Gastrocnemius medialis (tissue), 4 donors: ENCODE measurements around the gene TIGD1. TPM values are rescaled to one million over a fixed set of nuclear protein-coding genes. Genes with fewer than 3 reads are reported as not detected.

Source experiments
- ATAC-seq, 2 donors: fragments of 150-250 bp; one replicate each; pipeline ENCODE4 v1.9.1; 2016
- DNase-seq, 2 donors: peaks; one replicate each; pipeline ENCODE4 v3.0.0-alpha.2; 2019
- H3K27ac ChIP-seq, 4 donors: fragments of 200-600 bp; sonication (generic); 1 replicate in 1 of 4; 2 replicates in 3 of 4; pipeline ENCODE4 v1.5.1; 2016 to 2018; ENCODE audit warnings: mild to moderate bottlenecking in 2 of 4, moderate library complexity in 1 of 4
- H3K27me3 ChIP-seq, 3 donors: fragments of 200-600 bp; sonication (generic) in 2 of 3; 1 replicate in 1 of 3; 2 replicates in 2 of 3; pipeline versions ENCODE4 v1.5.1 to v1.6.0; 2016 to 2019; ENCODE audit warnings: mild to moderate bottlenecking in 1 of 3, moderate library complexity in 1 of 3
- H3K36me3 ChIP-seq, 2 donors: fragments of 200-600 bp; sonication (generic) in 1 of 2; one replicate each; pipeline ENCODE4 v1.5.1; 2017 to 2018
- H3K4me1 ChIP-seq, 2 donors: fragments of 200-600 bp; sonication (generic) in 1 of 2; one replicate each; pipeline ENCODE4 v1.5.1; 2016 to 2017; ENCODE audit warnings: mild to moderate bottlenecking in 2 of 2
- H3K4me3 ChIP-seq, 4 donors: fragments of 200-600 bp; sonication (generic) in 3 of 4; 1 replicate in 1 of 4; 2 replicates in 3 of 4; pipeline ENCODE4 v1.5.1; 2016 to 2019; ENCODE audit warnings: mild to moderate bottlenecking in 2 of 4
- H3K9me3 ChIP-seq, 3 donors: fragments of 200-600 bp; sonication (generic) in 2 of 3; 1 replicate in 1 of 3; 2 replicates in 2 of 3; pipeline ENCODE4 v1.5.1; 2016 to 2019
- POLR2A ChIP-seq, 2 donors: fragments of 450-650 bp; IDR thresholded peaks; one replicate each; pipeline ENCODE4 v1.6.1; 2017; ENCODE audit warnings: antibody characterized with exemption in 2 of 2, mild to moderate bottlenecking in 2 of 2, moderate library complexity in 2 of 2
- in situ Hi-C, 4 donors: fragments of 200-750 bp; cut with MboI; loops; one replicate each; pipeline versions ENCODE4 v1.15.0 to v1.8.0; 2017; ENCODE audit warnings: low sequenced_read_pairs in 4 of 4
- intact Hi-C: fragments of 100-400 bp; cut with DNase I; formaldehyde crosslinking; loops from one replicate; pipeline ENCODE4 v1.15.1; 2023; ENCODE audit warnings: low total_unique reads
- total RNA-seq, 4 donors: library from RNA; depleted of rRNA; stranded (reverse); fragments of >200 nt; gene quantifications; one replicate each; pipeline versions ENCODE4 v1.1.0 to v1.2.3, GENCODE V29; 2016
- TF ChIP-seq, protein P1 (sequence below), 5 experiments: fragments of 450-650 bp in 3 of 5; fragments of 200-600 bp in 2 of 5; sonication (generic) in 2 of 5; IDR thresholded peaks in 4 of 5; conservative IDR thresholded peaks in 1 of 5; 1 replicate in 4 of 5; 2 replicates in 1 of 5; pipeline ENCODE4 v1.5.1; 2016 to 2019; ENCODE audit warnings: antibody characterized with exemption in 5 of 5, mild to moderate bottlenecking in 3 of 5, moderate library complexity in 3 of 5

The TIGD1 gene
- total RNA-seq, 4 donors from 2014 or later: 1.4 to 3.0 (median 2.1) TPM

DNA sequence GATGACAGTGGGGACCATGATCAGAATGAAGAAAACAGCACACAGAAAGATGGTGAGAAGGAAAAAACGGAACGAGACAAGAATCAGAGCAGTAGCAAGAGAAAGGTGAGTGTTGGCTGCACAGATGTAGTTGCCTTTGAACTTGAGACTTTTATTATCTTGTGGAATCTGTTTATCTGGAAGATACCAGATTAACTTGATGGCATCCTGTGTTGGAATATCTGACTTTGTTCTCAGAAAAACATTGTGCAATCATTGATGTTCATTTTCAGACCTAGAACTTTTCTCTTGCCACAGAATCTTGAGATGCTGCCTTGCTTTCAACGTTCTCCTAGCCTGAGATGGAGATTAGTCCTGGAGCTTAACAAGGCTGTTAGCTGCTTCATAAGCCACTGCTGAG, 6.1 kb upstream of the TIGD1 start:
- in situ Hi-C loops (no loop called here), intact Hi-C loops (no loop called here)
- DNase-seq (no peak), ATAC-seq (no peak)
- Histone ChIP-seq H3K9me3 (no peaks in the 10 kb centered on the region), H3K4me3 (no peak overlapping the region), H3K4me1 (peaks cover 39 to 41% of the 10 kb centered on the region in 2 donors), H3K36me3 (peaks cover 0 to 58% of the 10 kb centered on the region in 2 donors), H3K27ac (peak overlapping the region in 2 of 4 donors; percentile 32 to 48), H3K27me3 (no peaks in the 10 kb centered on the region)
- TF ChIP-seq POLR2A (IDR thresholded peaks at IDR 0.05): no peak
- TF ChIP-seq, protein P1, sequence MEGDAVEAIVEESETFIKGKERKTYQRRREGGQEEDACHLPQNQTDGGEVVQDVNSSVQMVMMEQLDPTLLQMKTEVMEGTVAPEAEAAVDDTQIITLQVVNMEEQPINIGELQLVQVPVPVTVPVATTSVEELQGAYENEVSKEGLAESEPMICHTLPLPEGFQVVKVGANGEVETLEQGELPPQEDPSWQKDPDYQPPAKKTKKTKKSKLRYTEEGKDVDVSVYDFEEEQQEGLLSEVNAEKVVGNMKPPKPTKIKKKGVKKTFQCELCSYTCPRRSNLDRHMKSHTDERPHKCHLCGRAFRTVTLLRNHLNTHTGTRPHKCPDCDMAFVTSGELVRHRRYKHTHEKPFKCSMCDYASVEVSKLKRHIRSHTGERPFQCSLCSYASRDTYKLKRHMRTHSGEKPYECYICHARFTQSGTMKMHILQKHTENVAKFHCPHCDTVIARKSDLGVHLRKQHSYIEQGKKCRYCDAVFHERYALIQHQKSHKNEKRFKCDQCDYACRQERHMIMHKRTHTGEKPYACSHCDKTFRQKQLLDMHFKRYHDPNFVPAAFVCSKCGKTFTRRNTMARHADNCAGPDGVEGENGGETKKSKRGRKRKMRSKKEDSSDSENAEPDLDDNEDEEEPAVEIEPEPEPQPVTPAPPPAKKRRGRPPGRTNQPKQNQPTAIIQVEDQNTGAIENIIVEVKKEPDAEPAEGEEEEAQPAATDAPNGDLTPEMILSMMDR (IDR thresholded peaks at IDR 0.05 in 4 of 5, conservative IDR thresholded peaks at IDR 0.05 in 1 of 5): no peak

DNA sequence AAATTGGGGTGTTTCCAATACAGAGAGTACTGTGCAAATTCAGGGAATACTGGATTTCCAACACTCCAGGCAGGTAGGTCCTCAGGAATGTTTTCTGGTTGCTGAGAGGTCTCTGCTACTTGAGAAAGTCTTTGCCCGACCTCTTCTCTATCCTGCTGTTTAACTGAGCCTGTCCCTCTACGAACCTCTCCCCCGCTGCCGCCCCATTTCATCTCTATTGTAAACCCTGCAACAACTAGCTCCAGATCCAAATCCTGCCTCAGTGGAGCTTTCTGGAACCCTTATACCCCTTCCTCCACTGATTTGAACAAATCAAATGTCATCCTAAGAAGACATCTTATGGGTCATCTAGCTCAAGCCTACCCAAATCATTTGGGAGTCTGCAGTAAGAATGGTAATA, 1.4 kb upstream of the TIGD1 start:
- H3K4me1 ChIP-seq: peaks cover 48 to 59% of the 10 kb centered on the region in 2 donors
- peak overlapping the region; percentile 95 to 100 (median 99) for H3K27ac ChIP-seq
- H3K36me3 ChIP-seq: peaks cover 0 to 22% of the 10 kb centered on the region in 2 donors
- H3K27me3 ChIP-seq: no peaks in the 10 kb centered on the region
- in situ Hi-C loops: no loop called here
- H3K9me3 ChIP-seq: no peaks in the 10 kb centered on the region
- intact Hi-C loops: loop anchor here (2.0 kb wide), 2 partner anchors 23 to 25 kb away; partner anchors contain the start of gene CHRND
- ATAC-seq: no peak
- no peak for DNase-seq
- no peak for TF ChIP-seq POLR2A (IDR thresholded peaks at IDR 0.05)
- TF ChIP-seq, protein P1 (IDR thresholded peaks at IDR 0.05 in 4 of 5, conservative IDR thresholded peaks at IDR 0.05 in 1 of 5): no peak
- H3K4me3 ChIP-seq: peak overlapping the region; percentile 70 to 100 (median 92)

DNA sequence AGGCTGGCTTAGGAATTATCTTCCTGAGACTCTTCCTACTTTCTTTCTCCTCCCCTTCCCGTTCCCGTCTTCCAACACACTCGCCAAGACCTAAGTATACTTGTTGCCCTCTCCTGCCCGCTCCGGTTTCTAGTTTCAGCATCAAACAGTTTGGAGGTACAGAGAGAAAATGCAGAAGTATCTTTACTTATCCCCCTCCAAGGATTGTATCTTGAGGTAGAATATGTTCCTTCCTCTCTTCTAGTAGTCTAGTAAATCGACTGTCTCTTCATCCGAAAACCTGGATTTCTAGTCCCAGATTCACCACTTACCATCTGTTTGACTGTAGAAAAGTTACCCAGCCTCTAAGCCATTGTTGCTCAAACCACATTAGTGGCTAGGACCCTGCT, 887 bp upstream of the TIGD1 start:
- Histone ChIP-seq H3K4me3 (peak overlapping the region; percentile 70 to 100 (median 92)), H3K4me1 (peaks cover 46 to 54% of the 10 kb centered on the region in 2 donors), H3K9me3 (no peaks in the 10 kb centered on the region), H3K27me3 (no peaks in the 10 kb centered on the region), H3K36me3 (peaks cover 0 to 16% of the 10 kb centered on the region in 2 donors), H3K27ac (peak overlapping the region; percentile 95 to 100 (median 99))
- in situ Hi-C loops (no loop called here), intact Hi-C loops (loop anchor here (2.0 kb wide), 2 partner anchors 24 kb away; partner anchors contain the start of gene CHRND)
- no peak for TF ChIP-seq POLR2A (IDR thresholded peaks at IDR 0.05)
- TF ChIP-seq, protein P1 (IDR thresholded peaks at IDR 0.05 in 4 of 5, conservative IDR thresholded peaks at IDR 0.05 in 1 of 5): no peak
- ATAC-seq (peak in 1 of 2 donors; percentile 30), DNase-seq (no peak)

DNA sequence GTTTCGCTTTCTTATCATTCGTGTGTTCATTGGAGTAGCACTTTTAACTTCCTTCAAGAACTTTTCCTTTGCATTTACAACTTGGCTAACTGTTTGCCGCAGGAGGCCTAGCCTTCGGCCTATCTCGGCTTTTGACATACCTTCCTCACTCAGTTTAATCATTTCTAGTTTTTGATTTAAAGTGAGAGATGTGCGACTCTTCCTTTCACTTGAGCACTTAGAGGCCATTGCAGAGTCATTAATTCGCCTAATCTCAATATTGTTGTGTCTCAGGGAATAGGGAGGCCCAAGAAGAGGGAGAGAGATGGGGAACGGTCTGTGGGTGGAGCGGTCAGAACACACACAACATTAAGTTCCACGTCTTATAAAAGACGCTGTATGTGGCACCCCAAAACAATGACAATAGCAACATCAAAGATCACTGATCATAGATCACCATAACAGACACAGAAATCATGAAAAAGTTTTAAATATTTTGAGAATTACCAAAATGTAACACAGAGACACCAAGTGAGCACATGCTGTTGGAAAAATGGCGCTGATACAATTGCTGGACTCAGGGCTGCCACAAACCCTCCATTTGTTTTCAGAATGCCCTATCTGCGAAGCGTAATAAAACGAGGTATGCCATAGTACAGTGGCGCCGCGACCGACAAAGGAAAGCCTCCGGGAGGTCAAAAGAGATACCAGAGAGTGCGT, 553 bp downstream of the TIGD1 start:
- TF ChIP-seq, protein P1 (IDR thresholded peaks at IDR 0.05 in 4 of 5, conservative IDR thresholded peaks at IDR 0.05 in 1 of 5): no peak

More for the DNA sequence above, 553 bp downstream of the TIGD1 start:
- Histone ChIP-seq H3K36me3 (peaks cover 0 to 16% of the 10 kb centered on the region in 2 donors), H3K9me3 (no peaks in the 10 kb centered on the region), H3K4me3 (peak overlapping the region; percentile 70 to 100 (median 92)), H3K27ac (peak overlapping the region; percentile 95 to 100 (median 99)), H3K27me3 (no peaks in the 10 kb centered on the region), H3K4me1 (peaks cover 40 to 46% of the 10 kb centered on the region in 2 donors)
- peak in 1 of 2 donors; percentile 52 for ATAC-seq
- DNase-seq: no peak
- intact Hi-C loops: loop anchor here (2.0 kb wide), 2 partner anchors 23 to 25 kb away; partner anchors contain the start of gene CHRND
- in situ Hi-C loops: no loop called here
